Fibroblast of lung (primary cell): ENCODE measurements around the gene WBP11.

ENCODE experiments used
- CTCF ChIP-seq, 2 donors: IDR thresholded peaks in 1 of 2; conservative IDR thresholded peaks in 1 of 2; 1 replicate in 1 of 2; 2 replicates in 1 of 2; pipeline ENCODE4 v1.5.1; 2011 to 2012; ENCODE audit warnings: low read length in 2 of 2, control low read depth in 1 of 2, inconsistent platforms in 1 of 2, low read depth in 1 of 2, mild to moderate bottlenecking in 1 of 2
- EZH2 ChIP-seq: IDR thresholded peaks from 2 replicates; pipeline ENCODE4 v1.5.1; 2012; ENCODE audit warnings: low read length, control low read depth, mild to moderate bottlenecking; ENCODE audit errors: missing control alignments

- TF ChIP-seq CTCF (conservative IDR thresholded peaks at IDR 0.05 in 1 of 2, IDR thresholded peaks at IDR 0.05 in 1 of 2; ENCODE audit: low read depth in 1 of 2, low read length in 2 of 2) (no peak), EZH2 (no peak)
Observed at GRCh38 chr12:14849661-14850060, 46.4 kb upstream of the WBP11 start.
